H9 (cell line): Measurements from ENCODE around the gene AFMID. TPM values are rescaled to one million over a fixed set of nuclear protein-coding genes. Genes with fewer than 3 reads are reported as not detected.

ENCODE experiments used
- DNase-seq: peaks from one replicate; pipeline ENCODE4 v3.0.0-alpha.2; 2017
- H2AFZ ChIP-seq: one replicate; pipeline ENCODE4 v1.6.1; 2013; ENCODE audit warnings: mild to moderate bottlenecking, low read length, control low read depth, moderate library complexity
- H2AK5ac ChIP-seq: 2 replicates; pipeline ENCODE4 v1.6.1; 2013; ENCODE audit warnings: low read length, control low read depth, mixed read lengths; ENCODE audit not compliant: insufficient read length
- H2BK120ac ChIP-seq: one replicate; pipeline ENCODE4 v1.6.1; 2013; ENCODE audit warnings: low read depth, mild to moderate bottlenecking, low read length, control low read depth, inconsistent platforms; ENCODE audit not compliant: poor library complexity, severe bottlenecking
- H2BK12ac ChIP-seq: 2 replicates; pipeline ENCODE4 v1.6.1; 2013; ENCODE audit warnings: low read length, control low read depth, mixed read lengths, low read depth; ENCODE audit not compliant: insufficient read length
- H2BK15ac ChIP-seq: 2 replicates; pipeline ENCODE4 v1.6.1; 2013; ENCODE audit warnings: low read depth, low read length, control low read depth
- H2BK20ac ChIP-seq: one replicate; pipeline ENCODE4 v1.6.1; 2013; ENCODE audit warnings: low read depth, mild to moderate bottlenecking, low read length, control low read depth, inconsistent platforms; ENCODE audit not compliant: poor library complexity, severe bottlenecking
- H2BK5ac ChIP-seq: 2 replicates; pipeline ENCODE4 v1.6.1; 2013; ENCODE audit warnings: low read length, control low read depth, mixed read lengths; ENCODE audit not compliant: insufficient read length
- H3K14ac ChIP-seq: 2 replicates; pipeline ENCODE4 v1.6.1; 2013; ENCODE audit warnings: low read length, control low read depth; ENCODE audit not compliant: insufficient read depth
- H3K18ac ChIP-seq: 2 replicates; pipeline ENCODE4 v1.6.1; 2013; ENCODE audit warnings: low read depth, mild to moderate bottlenecking, mixed read lengths, low read length, control low read depth; ENCODE audit not compliant: insufficient read length
- H3K23ac ChIP-seq: 2 replicates; pipeline ENCODE4 v1.6.1; 2013; ENCODE audit warnings: low read length, control low read depth, mixed read lengths, low read depth; ENCODE audit not compliant: insufficient read length
- H3K23me2 ChIP-seq: 2 replicates; pipeline ENCODE4 v1.6.1; 2013; ENCODE audit warnings: low read depth, mild to moderate bottlenecking, mixed read lengths, low read length, control low read depth; ENCODE audit not compliant: insufficient read length, poor library complexity, severe bottlenecking
- H3K27ac ChIP-seq: 2 replicates; pipeline ENCODE4 v1.5.1; 2013; ENCODE audit warnings: low read length, control low read depth, mixed read lengths, low read depth; ENCODE audit not compliant: insufficient read length
- H3K27me3 ChIP-seq: 2 replicates; pipeline ENCODE4 v1.6.1; 2013; ENCODE audit warnings: low read length, control low read depth, inconsistent platforms; ENCODE audit not compliant: insufficient read depth
- H3K4ac ChIP-seq: 2 replicates; pipeline ENCODE4 v1.6.1; 2013; ENCODE audit warnings: low read depth, mild to moderate bottlenecking, control low read depth, inconsistent platforms, low read length, moderate library complexity
- H3K4me1 ChIP-seq: 2 replicates; pipeline ENCODE4 v1.6.1; 2013; ENCODE audit warnings: low read length, control low read depth, inconsistent platforms; ENCODE audit not compliant: insufficient read depth
- H3K4me2 ChIP-seq: 2 replicates; pipeline ENCODE4 v1.6.1; 2013; ENCODE audit warnings: low read length, control low read depth, mixed read lengths; ENCODE audit not compliant: insufficient read length, insufficient read depth
- H3K56ac ChIP-seq: 2 replicates; pipeline ENCODE4 v1.6.1; 2013; ENCODE audit warnings: low read depth, mild to moderate bottlenecking, mixed read lengths, low read length, control low read depth; ENCODE audit not compliant: insufficient read length
- H3K79me1 ChIP-seq: 2 replicates; pipeline ENCODE4 v1.6.1; 2013; ENCODE audit warnings: low read depth, mild to moderate bottlenecking, moderate library complexity, low read length, control low read depth, inconsistent platforms; ENCODE audit not compliant: insufficient read depth, poor library complexity, severe bottlenecking
- H3K79me2 ChIP-seq: 2 replicates; pipeline ENCODE4 v1.6.1; 2013; ENCODE audit warnings: low read length, control low read depth, inconsistent platforms; ENCODE audit not compliant: insufficient read depth
- H3K9ac ChIP-seq: 2 replicates; pipeline ENCODE4 v1.6.1; 2013; ENCODE audit warnings: low read length, control low read depth, mixed read lengths; ENCODE audit not compliant: insufficient read length; ENCODE audit errors: extremely low read depth
- H3K9me3 ChIP-seq: one replicate; pipeline ENCODE4 v1.6.1; 2013; ENCODE audit warnings: low read depth, low read length, inconsistent platforms; ENCODE audit not compliant: control insufficient read depth
- H3T11ph ChIP-seq: one replicate; pipeline ENCODE4 v1.6.1; 2013; ENCODE audit warnings: mild to moderate bottlenecking, low read length, control low read depth, inconsistent platforms
- H4K20me1 ChIP-seq: one replicate; pipeline ENCODE4 v1.6.1; 2013; ENCODE audit not compliant: control insufficient read depth, insufficient read length, insufficient read depth
- H4K5ac ChIP-seq: 2 replicates; pipeline ENCODE4 v1.6.1; 2013; ENCODE audit warnings: low read depth, mild to moderate bottlenecking, mixed read lengths, low read length, control low read depth; ENCODE audit not compliant: insufficient read length
- H4K8ac ChIP-seq: replicated peaks from 2 replicates; pipeline ENCODE4 v1.6.1; 2013; ENCODE audit warnings: low read length, control low read depth, mixed read lengths, low read depth; ENCODE audit not compliant: insufficient read length
- H4K91ac ChIP-seq: 2 replicates; pipeline ENCODE4 v1.6.1; 2013; ENCODE audit warnings: low read depth, mild to moderate bottlenecking, moderate library complexity, mixed read lengths, low read length, control low read depth; ENCODE audit not compliant: insufficient read length
- H3K27ac Mint-ChIP-seq, 3 experiments: 2 replicates in 2 of 3; 3 replicates in 1 of 3; pipeline ENCODE4 v1.8.0; 2020 to 2021; ENCODE audit warnings: mixed read lengths in 3 of 3, mild to moderate bottlenecking in 1 of 3, moderate library complexity in 1 of 3
- H3K27me3 Mint-ChIP-seq: 2 replicates; pipeline ENCODE4 v1.8.0; 2021; ENCODE audit warnings: low read depth, mild to moderate bottlenecking, moderate library complexity, mixed read lengths
- H3K36me3 Mint-ChIP-seq, 3 experiments: 2 replicates in 2 of 3; 3 replicates in 1 of 3; pipeline ENCODE4 v1.8.0; 2020 to 2021; ENCODE audit warnings: low read depth in 3 of 3, mixed read lengths in 3 of 3; ENCODE audit not compliant: insufficient read depth in 1 of 3
- H3K4me1 Mint-ChIP-seq, 2 experiments: 2 replicates each; pipeline ENCODE4 v1.8.0; 2020; ENCODE audit warnings: mixed read lengths in 2 of 2
- H3K4me3 Mint-ChIP-seq, 2 experiments: 2 replicates in 1 of 2; 3 replicates in 1 of 2; pipeline ENCODE4 v1.8.0; 2020 to 2021; ENCODE audit warnings: mild to moderate bottlenecking in 2 of 2, mixed read lengths in 2 of 2, moderate library complexity in 1 of 2
- H3K9me3 Mint-ChIP-seq, 2 experiments: 2 replicates in 1 of 2; 3 replicates in 1 of 2; pipeline ENCODE4 v1.8.0; 2020; ENCODE audit warnings: mild to moderate bottlenecking in 2 of 2, mixed read lengths in 2 of 2, moderate library complexity in 1 of 2
- CTCF ChIP-seq: fragments of 200-600 bp; sonication (generic); conservative IDR thresholded peaks from 3 replicates; pipeline ENCODE4 v1.8.0; 2021; ENCODE audit warnings: antibody characterized with exemption, mild to moderate bottlenecking
- WGBS: extraction: QIAGEN DNeasy Blood & Tissue Kit; methylation state at CpG from one replicate; pipeline ENCODE4 v1.1.7; 2013; ENCODE audit warnings: missing lambda C conversion rate, low lambda C conversion rate, mixed read lengths; ENCODE audit not compliant: insufficient read length; ENCODE audit errors: extremely low coverage; 5-methylcytosine and 5-hydroxymethylcytosine counted together
- total RNA-seq: library from RNA; stranded (reverse); gene quantifications from 2 replicates; pipeline ENCODE4 v1.2.1, GENCODE V29; 2021

Gene AFMID
- total RNA-seq, 1 experiment from 2014 or later = 64.1 TPM

DNA sequence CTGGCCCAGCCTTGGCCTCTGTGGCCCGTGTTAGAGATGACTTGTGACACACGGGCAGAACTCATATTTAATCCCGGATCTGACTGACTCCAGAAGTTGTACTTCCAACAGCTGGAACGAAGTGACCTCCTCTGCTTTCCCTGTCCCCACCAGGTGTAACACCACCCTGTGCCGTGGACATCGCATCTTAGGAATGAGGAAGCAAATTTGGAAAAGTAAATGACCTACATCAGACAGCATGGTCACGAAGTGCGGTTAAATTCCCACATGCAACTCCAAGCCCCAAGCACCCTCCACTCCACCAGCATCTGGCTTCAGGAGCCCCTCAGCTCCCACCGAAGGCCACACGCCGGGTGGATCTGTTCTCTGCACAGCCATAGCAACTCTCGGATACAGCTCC, 3.2 kb upstream of the AFMID start:
- H4K5ac ChIP-seq = no peak overlapping the region

More for the DNA sequence above, 3.2 kb upstream of the AFMID start:
- Histone ChIP-seq H3K9ac (no peak overlapping the region), H3K14ac (no peak overlapping the region), H2BK5ac (no peak overlapping the region), H3K27me3 (no peaks in the 10 kb centered on the region), H4K8ac (no peak overlapping the region), H2BK15ac (no peak overlapping the region), H2AFZ (no peak overlapping the region), H4K20me1 (no peaks in the 10 kb centered on the region), H3K4ac (no peak overlapping the region), H4K91ac (no peak overlapping the region), H2AK5ac (no peak overlapping the region), H3K56ac (no peak overlapping the region), H3K23me2 (peaks cover 6% of the 10 kb centered on the region), H3K27ac (no peak overlapping the region), H3K4me2 (no peak overlapping the region), H2BK12ac (no peak overlapping the region), H3K23ac (no peak overlapping the region), H3K79me1 (peaks cover 2% of the 10 kb centered on the region), H3K79me2 (peaks cover 9% of the 10 kb centered on the region; the same call in 1 of the 2 replicates), H2BK20ac (no peak overlapping the region), H3K4me1 (no peaks in the 10 kb centered on the region), H2BK120ac (no peak overlapping the region), H3K18ac (no peak overlapping the region), H3K9me3 (no peaks in the 10 kb centered on the region), H3T11ph (no peak overlapping the region)
- Mint-ChIP-seq H3K27ac (peak overlapping the region in 1 of 3 experiments; percentile 87; a peak in 2 of 7 replicates), H3K4me3 (peak overlapping the region; percentile 32 to 56; a peak in 2 of 5 replicates), H3K27me3 (no peaks in the 10 kb centered on the region), H3K9me3 (no peaks in the 10 kb centered on the region), H3K36me3 (peaks cover 51 to 66% (median 63%) of the 10 kb centered on the region in 3 experiments), H3K4me1 (peaks cover 24 to 31% of the 10 kb centered on the region in 2 experiments)
- WGBS = no CpG with 5 or more reads among the region's 12 CpGs
- TF ChIP-seq CTCF = no peak
- DNase-seq = no peak
